ENCODE measurements around the gene NECTIN3. TPM values are rescaled to one million over a fixed set of nuclear protein-coding genes. Genes with fewer than 3 reads are reported as not detected.
A peak's percentile ranks its signal among the peaks of the same experiment; 100 is the strongest.

NECTIN3 gene
- total RNA-seq, 1 experiment from 2014 or later: 47.4 TPM

- Histone ChIP-seq H3K27me3 (ENCODE audit: control insufficient read depth, insufficient read depth, low read length) (no peaks in the 10 kb centered on the region; the same call in 1 of the 2 replicates), H3K4me3 (ENCODE audit: insufficient read depth, low read depth, low read length) (peak overlapping the region; percentile 84), H3K36me3 (replicated peaks; ENCODE audit: control insufficient read depth, insufficient read depth, low read length) (no peaks in the 10 kb centered on the region; the same call in 1 of the 2 replicates)
- peak; percentile 12 for DNase-seq
Measured at GRCh38 chr3:111070772-111071256, 802 bp upstream of the NECTIN3 start.

- H3K36me3 ChIP-seq (replicated peaks; ENCODE audit: control insufficient read depth, insufficient read depth, low read length): no peaks in the 10 kb centered on the region; the same call in 1 of the 2 replicates
- H3K4me3 ChIP-seq (ENCODE audit: insufficient read depth, low read depth, low read length): peak overlapping the region; percentile 84
- H3K27me3 ChIP-seq (ENCODE audit: control insufficient read depth, insufficient read depth, low read length): no peaks in the 10 kb centered on the region; the same call in 1 of the 2 replicates
- DNase-seq: peak; percentile 39
Measured at GRCh38 chr3:111072031-111072921, 660 bp downstream of the NECTIN3 start.

- H3K36me3 ChIP-seq (replicated peaks; ENCODE audit: control insufficient read depth, insufficient read depth, low read length): no peaks in the 10 kb centered on the region
- no peaks in the 10 kb centered on the region for H3K27me3 ChIP-seq (ENCODE audit: control insufficient read depth, insufficient read depth, low read length)
- H3K4me3 ChIP-seq (ENCODE audit: insufficient read depth, low read depth, low read length): peak overlapping the region; percentile 84
- no peak for DNase-seq
Measured at GRCh38 chr3:111073218-111073617, 1.6 kb downstream of the NECTIN3 start.

- no peaks in the 10 kb centered on the region for H3K27me3 ChIP-seq (ENCODE audit: control insufficient read depth, insufficient read depth, low read length)
- no peak for DNase-seq
- no peaks in the 10 kb centered on the region for H3K36me3 ChIP-seq (replicated peaks; ENCODE audit: control insufficient read depth, insufficient read depth, low read length)
- no peak overlapping the region for H3K4me3 ChIP-seq (ENCODE audit: insufficient read depth, low read depth, low read length)
Measured at GRCh38 chr3:111076732-111077131, 5.1 kb downstream of the NECTIN3 start.

GRCh38 chr3:111077369-111077768, 5.8 kb downstream of the NECTIN3 start:
- H3K27me3 ChIP-seq (ENCODE audit: control insufficient read depth, insufficient read depth, low read length): no peaks in the 10 kb centered on the region
- no peaks in the 10 kb centered on the region for H3K36me3 ChIP-seq (replicated peaks; ENCODE audit: control insufficient read depth, insufficient read depth, low read length)
- H3K4me3 ChIP-seq (ENCODE audit: insufficient read depth, low read depth, low read length): no peak overlapping the region
- no peak for DNase-seq

- Histone ChIP-seq H3K36me3 (replicated peaks; ENCODE audit: control insufficient read depth, insufficient read depth, low read length) (no peaks in the 10 kb centered on the region), H3K4me3 (ENCODE audit: insufficient read depth, low read depth, low read length) (no peak overlapping the region), H3K27me3 (ENCODE audit: control insufficient read depth, insufficient read depth, low read length) (no peaks in the 10 kb centered on the region)
- DNase-seq: no peak
Measured at GRCh38 chr3:111080413-111080812, 8.8 kb downstream of the NECTIN3 start.

- H3K4me3 ChIP-seq (ENCODE audit: insufficient read depth, low read depth, low read length): no peak overlapping the region
- H3K27me3 ChIP-seq (ENCODE audit: control insufficient read depth, insufficient read depth, low read length): no peaks in the 10 kb centered on the region
- DNase-seq: no peak
- H3K36me3 ChIP-seq (replicated peaks; ENCODE audit: control insufficient read depth, insufficient read depth, low read length): no peaks in the 10 kb centered on the region
Measured at GRCh38 chr3:111081008-111081545, 9.5 kb downstream of the NECTIN3 start.

- no peak for DNase-seq
- Histone ChIP-seq H3K36me3 (replicated peaks; ENCODE audit: control insufficient read depth, insufficient read depth, low read length) (no peaks in the 10 kb centered on the region), H3K4me3 (ENCODE audit: insufficient read depth, low read depth, low read length) (no peak overlapping the region), H3K27me3 (ENCODE audit: control insufficient read depth, insufficient read depth, low read length) (no peaks in the 10 kb centered on the region)
Measured at GRCh38 chr3:111084911-111085310, 13.3 kb downstream of the NECTIN3 start.

- Histone ChIP-seq H3K4me3 (ENCODE audit: insufficient read depth, low read depth, low read length) (no peak overlapping the region), H3K27me3 (ENCODE audit: control insufficient read depth, insufficient read depth, low read length) (no peaks in the 10 kb centered on the region), H3K36me3 (replicated peaks; ENCODE audit: control insufficient read depth, insufficient read depth, low read length) (no peaks in the 10 kb centered on the region)
- no peak for DNase-seq
Measured at GRCh38 chr3:111087924-111088469, 16.4 kb downstream of the NECTIN3 start.

GRCh38 chr3:111096487-111097209, 25.0 kb downstream of the NECTIN3 start:
- Histone ChIP-seq H3K4me3 (ENCODE audit: insufficient read depth, low read depth, low read length) (no peak overlapping the region), H3K27me3 (ENCODE audit: control insufficient read depth, insufficient read depth, low read length) (no peaks in the 10 kb centered on the region), H3K36me3 (replicated peaks; ENCODE audit: control insufficient read depth, insufficient read depth, low read length) (no peaks in the 10 kb centered on the region)
- DNase-seq: no peak

GRCh38 chr3:111103807-111104206, 32.2 kb downstream of the NECTIN3 start:
- DNase-seq: no peak
- no peaks in the 10 kb centered on the region for H3K27me3 ChIP-seq (ENCODE audit: control insufficient read depth, insufficient read depth, low read length)
- H3K4me3 ChIP-seq (ENCODE audit: insufficient read depth, low read depth, low read length): no peak overlapping the region
- H3K36me3 ChIP-seq (replicated peaks; ENCODE audit: control insufficient read depth, insufficient read depth, low read length): no peaks in the 10 kb centered on the region

GRCh38 chr3:111106993-111107661, 35.5 kb downstream of the NECTIN3 start:
- no peak for DNase-seq
- no peak overlapping the region for H3K4me3 ChIP-seq (ENCODE audit: insufficient read depth, low read depth, low read length)
- no peaks in the 10 kb centered on the region for H3K36me3 ChIP-seq (replicated peaks; ENCODE audit: control insufficient read depth, insufficient read depth, low read length)
- H3K27me3 ChIP-seq (ENCODE audit: control insufficient read depth, insufficient read depth, low read length): no peaks in the 10 kb centered on the region

- no peaks in the 10 kb centered on the region for H3K36me3 ChIP-seq (replicated peaks; ENCODE audit: control insufficient read depth, insufficient read depth, low read length)
- H3K27me3 ChIP-seq (ENCODE audit: control insufficient read depth, insufficient read depth, low read length): no peaks in the 10 kb centered on the region
- DNase-seq: no peak
- no peak overlapping the region for H3K4me3 ChIP-seq (ENCODE audit: insufficient read depth, low read depth, low read length)
Measured at GRCh38 chr3:111107662-111108035, 36.0 kb downstream of the NECTIN3 start.

- Histone ChIP-seq H3K36me3 (replicated peaks; ENCODE audit: control insufficient read depth, insufficient read depth, low read length) (no peaks in the 10 kb centered on the region), H3K27me3 (ENCODE audit: control insufficient read depth, insufficient read depth, low read length) (no peaks in the 10 kb centered on the region), H3K4me3 (ENCODE audit: insufficient read depth, low read depth, low read length) (no peak overlapping the region)
- DNase-seq: no peak
Measured at GRCh38 chr3:111112913-111113312, 41.3 kb downstream of the NECTIN3 start.

Data from H7 (cell line).